Measurements from ENCODE around the gene ASB6. TPM values are rescaled to one million over a fixed set of nuclear protein-coding genes. Genes with fewer than 3 reads are reported as not detected.
"Not testable (repeated sequence)": the region's sequence is repeated elsewhere in the genome, so short reads cannot be mapped to it uniquely, and the experiment has no call there.

ASB6 gene
- total RNA-seq, 2 donors from 2014 or later, result 12.7 to 14.5 TPM

DNA sequence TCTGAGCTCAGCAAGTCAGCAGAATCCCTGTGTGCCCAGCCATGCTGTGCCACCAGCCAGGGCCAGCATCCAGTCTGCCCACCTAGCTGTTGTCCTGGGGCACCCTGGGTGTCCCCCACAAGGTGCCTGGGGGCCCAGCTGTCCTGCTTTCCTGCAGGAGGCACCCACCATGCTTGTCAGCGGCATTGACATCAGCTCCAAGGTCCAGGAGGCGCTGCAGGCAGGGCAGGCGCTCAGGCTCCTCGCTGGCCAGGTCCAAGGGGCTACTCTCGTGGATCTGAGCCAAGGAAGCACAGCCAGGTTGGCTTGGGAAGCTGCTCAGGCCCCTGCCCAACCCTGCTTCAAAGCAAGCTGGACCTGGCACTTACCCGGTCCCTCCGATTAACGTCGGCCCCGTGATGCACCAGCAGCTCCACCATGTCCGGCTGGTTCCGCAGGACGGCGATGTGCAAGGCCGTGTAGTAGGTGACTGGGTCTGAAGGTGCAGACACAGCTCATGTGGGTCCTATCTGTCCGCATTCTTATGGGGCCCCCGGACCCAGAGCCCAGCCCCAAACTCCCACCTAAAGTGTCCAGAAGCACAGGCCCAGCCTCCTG, 2.8 kb downstream of the ASB6 start:
- Histone ChIP-seq H3K27me3 (no peaks in the 10 kb centered on the region), H3K9me3 (no peaks in the 10 kb centered on the region), H3K4me3 (no peak overlapping the region), H3K36me3 (replicated peaks in 1 of 2; ENCODE audit: insufficient read depth in 1 of 2, low read depth in 2 of 2) (peaks cover 12 to 31% of the 10 kb centered on the region in 2 donors), H3K27ac (peak overlapping the region in 3 of 4 donors; percentile 77 to 79 (median 77)), H3K4me1 (peaks cover 28% of the 10 kb centered on the region)
- ATAC-seq, result no peak
- DNase-seq, result no peak
- 77% methylated on average over 17 of the region's 17 CpGs; no CpG with 5 or more reads in 1 of the 2 donors for WGBS, 2 donors
- intact Hi-C loops (cut with DNase I), result no loop called here
- TF ChIP-seq POLR2A (IDR thresholded peaks at IDR 0.05), result no peak

DNA sequence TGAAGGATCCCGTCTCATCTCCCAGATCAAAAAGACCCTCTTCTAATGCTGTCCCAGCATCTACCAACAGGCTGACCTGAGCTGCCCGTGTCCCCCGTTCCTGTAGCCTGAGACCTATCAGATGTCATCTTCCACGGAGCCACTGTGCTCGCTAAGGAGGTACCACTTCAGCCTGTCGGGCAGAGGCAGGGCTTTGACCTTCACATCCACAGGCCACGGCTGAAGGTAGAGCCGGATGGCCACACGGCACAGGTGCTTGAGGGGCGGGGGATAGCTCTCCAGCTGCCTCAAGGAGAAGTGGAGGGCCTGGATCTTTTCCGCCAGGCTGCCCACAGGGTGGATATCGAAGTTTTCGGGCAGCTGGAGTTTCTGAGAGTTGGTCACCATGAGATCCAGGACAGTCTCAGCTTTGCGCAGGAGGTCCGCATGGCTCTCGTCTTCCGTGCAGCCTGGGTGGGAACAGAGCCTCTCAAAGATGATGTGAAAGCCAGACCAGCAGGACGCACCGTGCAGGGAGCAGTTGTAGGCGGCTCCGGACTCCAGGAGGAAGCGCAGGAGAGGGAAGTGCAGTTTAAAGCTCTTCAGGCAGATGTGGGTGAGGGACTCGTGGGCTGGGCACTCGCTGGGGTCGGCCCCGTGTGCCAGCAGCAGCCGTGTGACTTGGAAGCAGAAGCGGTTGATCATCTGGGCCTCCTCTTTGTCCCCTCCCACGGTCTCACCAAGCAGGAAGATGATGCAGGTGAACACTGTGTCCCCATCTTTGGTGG, 4.1 kb downstream of the ASB6 start:
- intact Hi-C loops (cut with DNase I), result no loop called here
- no peak for DNase-seq
- Histone ChIP-seq H3K4me3 (no peak overlapping the region), H3K4me1 (peaks cover 28% of the 10 kb centered on the region), H3K9me3 (no peaks in the 10 kb centered on the region), H3K27me3 (no peaks in the 10 kb centered on the region), H3K36me3 (replicated peaks in 1 of 2; ENCODE audit: insufficient read depth in 1 of 2, low read depth in 2 of 2) (peaks cover 12 to 31% of the 10 kb centered on the region in 2 donors), H3K27ac (no peak overlapping the region)
- ATAC-seq, result no peak
- TF ChIP-seq POLR2A (IDR thresholded peaks at IDR 0.05), result no peak
- no peak for TF ChIP-seq CTCF (IDR thresholded peaks at IDR 0.05)
- WGBS, 2 donors, result 72 to 73% methylated on average over 11 to 29 of the region's 29 CpGs

DNA sequence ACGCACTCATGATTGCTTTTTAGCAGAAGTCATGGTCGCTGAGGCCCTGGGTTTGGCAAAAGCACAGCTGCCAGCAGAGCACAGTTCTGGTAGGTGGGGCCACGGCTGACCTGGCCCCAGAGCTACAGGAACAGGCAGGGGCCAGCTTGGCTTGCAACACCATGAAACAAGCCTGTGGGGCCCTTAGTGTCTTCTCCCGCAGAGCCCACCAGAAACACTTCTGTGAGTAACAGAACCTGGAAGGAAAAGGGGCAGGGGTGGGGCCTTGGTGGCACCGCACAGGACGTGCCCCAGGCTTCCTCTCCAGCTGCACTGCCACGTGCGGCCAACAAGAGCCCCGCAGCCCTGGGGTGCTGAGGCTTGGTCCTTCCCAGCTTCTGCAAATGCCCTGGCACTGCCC, 4.8 kb downstream of the ASB6 start:
- H3K4me3 ChIP-seq, result no peak overlapping the region
- DNase-seq (peak in 1 of 4 donors; percentile 8), ATAC-seq (no peak)
- TF ChIP-seq CTCF (IDR thresholded peaks at IDR 0.05) (no peak), POLR2A (IDR thresholded peaks at IDR 0.05) (no peak)
- WGBS, 2 donors, result 65 to 100% methylated on average over 1 to 9 of the region's 9 CpGs
- no peak overlapping the region for H3K27ac ChIP-seq
- no peaks in the 10 kb centered on the region for H3K27me3 ChIP-seq
- intact Hi-C loops (cut with DNase I), result no loop called here
- peaks cover 12 to 31% of the 10 kb centered on the region in 2 donors for H3K36me3 ChIP-seq (replicated peaks in 1 of 2; ENCODE audit: insufficient read depth in 1 of 2, low read depth in 2 of 2)
- no peaks in the 10 kb centered on the region for H3K9me3 ChIP-seq
- peaks cover 29% of the 10 kb centered on the region for H3K4me1 ChIP-seq

GRCh38 chr9:129636343-129636742, 5.6 kb downstream of the ASB6 start:
- H3K27me3 ChIP-seq; H3K4me3 ChIP-seq; ATAC-seq; H3K27ac ChIP-seq; intact Hi-C loops (cut with DNase I); DNase-seq; H3K9me3 ChIP-seq: not testable (repeated sequence)
- Histone ChIP-seq H3K36me3 (replicated peaks in 1 of 2; ENCODE audit: insufficient read depth in 1 of 2, low read depth in 2 of 2) (peaks cover 12 to 31% of the 10 kb centered on the region in 2 donors), H3K4me1 (peaks cover 35% of the 10 kb centered on the region)
- WGBS, 2 donors, result 91 to 92% methylated on average over 10 of the region's 10 CpGs

DNA sequence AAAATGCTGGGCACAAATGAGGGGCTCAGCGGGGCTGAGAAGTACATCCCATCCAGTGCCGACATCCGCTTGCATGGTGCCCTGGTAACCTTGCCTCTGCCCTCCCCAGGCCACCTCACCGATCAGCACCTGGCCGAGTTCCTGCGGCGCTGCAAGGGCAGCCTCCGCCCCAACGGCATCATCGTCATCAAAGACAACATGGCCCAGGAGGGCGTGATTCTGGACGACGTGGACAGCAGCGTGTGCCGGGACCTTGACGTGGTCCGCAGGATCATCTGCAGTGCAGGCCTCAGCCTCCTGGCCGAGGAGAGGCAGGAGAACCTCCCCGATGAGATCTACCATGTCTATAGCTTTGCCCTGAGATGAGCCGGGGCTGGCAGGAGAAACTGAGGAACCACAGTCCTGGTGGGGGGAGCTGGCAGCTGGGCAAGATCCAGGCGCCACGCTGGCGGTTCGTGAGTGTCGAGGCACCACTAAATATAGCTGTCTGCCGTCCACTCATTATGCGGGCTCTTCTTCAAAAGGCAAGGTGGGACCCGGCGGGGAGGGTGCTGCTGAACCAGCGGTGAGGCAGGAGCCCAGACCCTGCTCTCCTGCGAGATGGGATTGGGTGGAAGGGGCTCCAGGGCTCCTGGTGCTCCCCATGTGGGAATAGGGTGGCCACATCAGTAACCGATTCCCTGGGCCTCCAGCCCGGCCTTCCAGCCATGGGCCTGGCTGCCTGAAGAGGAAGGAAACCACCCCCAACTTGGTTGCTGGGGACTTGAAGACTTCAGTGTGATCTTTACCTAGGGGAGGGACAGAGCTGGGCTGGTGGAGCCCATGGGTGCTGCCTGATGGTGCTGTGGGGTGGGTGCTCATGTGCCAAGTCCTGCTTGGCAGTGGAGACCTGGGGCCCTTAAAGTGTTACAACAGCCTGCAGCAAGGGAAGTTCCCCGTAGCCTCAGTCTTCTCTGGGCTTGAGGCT, 6.6 kb downstream of the ASB6 start:
- TF ChIP-seq POLR2A (IDR thresholded peaks at IDR 0.05), result no peak
- TF ChIP-seq CTCF (IDR thresholded peaks at IDR 0.05), result no peak
- intact Hi-C loops (cut with DNase I), result no loop called here
- Histone ChIP-seq H3K4me1 (peaks cover 35% of the 10 kb centered on the region), H3K4me3 (no peak overlapping the region), H3K27me3 (no peaks in the 10 kb centered on the region), H3K27ac (no peak overlapping the region), H3K36me3 (replicated peaks in 1 of 2; ENCODE audit: insufficient read depth in 1 of 2, low read depth in 2 of 2) (peaks cover 12 to 31% of the 10 kb centered on the region in 2 donors), H3K9me3 (no peaks in the 10 kb centered on the region)
- WGBS, 2 donors, result 89 to 91% methylated on average over 12 to 34 of the region's 34 CpGs
- DNase-seq (no peak), ATAC-seq (no peak)

All from body of pancreas (tissue), 4 donors.